Spinal cord (tissue), 10 donors: ENCODE results near the gene PCBP1. TPM values are rescaled to one million over a fixed set of nuclear protein-coding genes. Genes with fewer than 3 reads are reported as not detected.

ENCODE experiments used
- DNase-seq, 6 donors: peaks; one replicate each; pipeline versions ENCODE4 v3.0.0 to v3.0.0-alpha.2; 2013 to 2015; ENCODE audit warnings: low spot score in 6 of 6, low read depth in 4 of 6
- H3K27ac ChIP-seq: one replicate; pipeline ENCODE4 v1.5.1; 2013; ENCODE audit warnings: low read depth, low read length, control low read depth
- H3K27me3 ChIP-seq: one replicate; pipeline ENCODE4 v1.6.1; 2013; ENCODE audit warnings: low read length; ENCODE audit not compliant: control insufficient read depth, insufficient read depth
- H3K36me3 ChIP-seq: one replicate; pipeline ENCODE4 v1.6.1; 2013; ENCODE audit warnings: low read length; ENCODE audit not compliant: control insufficient read depth, insufficient read depth
- H3K4me1 ChIP-seq: one replicate; pipeline ENCODE4 v1.6.1; 2013; ENCODE audit warnings: low read length; ENCODE audit not compliant: control insufficient read depth, insufficient read depth
- H3K4me3 ChIP-seq: one replicate; pipeline ENCODE4 v1.5.1; 2013; ENCODE audit warnings: low read depth, low read length, control low read depth
- H3K9me3 ChIP-seq: one replicate; pipeline ENCODE4 v1.6.1; 2013; ENCODE audit warnings: low read length; ENCODE audit not compliant: control insufficient read depth, insufficient read depth
- WGBS: methylation state at CpG from one replicate; pipeline ENCODE4 v1.1.5; 2013; ENCODE audit warnings: missing lambda C conversion rate; ENCODE audit not compliant: insufficient coverage; 5-methylcytosine and 5-hydroxymethylcytosine counted together
- polyA plus RNA-seq, 2 donors: library from polyadenylated mRNA; unstranded; fragments of 120-200 nt; gene quantifications; one replicate each; pipeline ENCODE4 v1.2.1, GENCODE V29; 2013; ENCODE audit not compliant: insufficient read length in 2 of 2
- total RNA-seq, 2 donors: library from RNA; depleted of rRNA in 1 of 2; stranded (reverse); fragments of 120-200 nt in 1 of 2; fragments of >200 nt in 1 of 2; gene quantifications; one replicate each; pipeline versions ENCODE4 v1.2.3 to v1.2.4, GENCODE V29; 2013 to 2014
- donor health status: healthy.

Gene PCBP1
- total and polyA plus RNA-seq, 4 donors: 41.8 to 265 (median 154) TPM

- H3K27me3 ChIP-seq: no peaks in the 10 kb centered on the region
- WGBS: 33% methylated on average over 2 of the region's 5 CpGs
- H3K4me3 ChIP-seq: no peak overlapping the region
- DNase-seq: peak in 3 of 6 donors; percentile 9 to 39 (median 24)
- no peaks in the 10 kb centered on the region for H3K9me3 ChIP-seq
- H3K36me3 ChIP-seq: peaks cover 24% of the 10 kb centered on the region
- H3K27ac ChIP-seq: peak overlapping the region; percentile 69
- H3K4me1 ChIP-seq: peaks cover 10% of the 10 kb centered on the region
These were observed 13.8 kb upstream of the PCBP1 start for GRCh38 chr2:70073493-70073892.

DNA sequence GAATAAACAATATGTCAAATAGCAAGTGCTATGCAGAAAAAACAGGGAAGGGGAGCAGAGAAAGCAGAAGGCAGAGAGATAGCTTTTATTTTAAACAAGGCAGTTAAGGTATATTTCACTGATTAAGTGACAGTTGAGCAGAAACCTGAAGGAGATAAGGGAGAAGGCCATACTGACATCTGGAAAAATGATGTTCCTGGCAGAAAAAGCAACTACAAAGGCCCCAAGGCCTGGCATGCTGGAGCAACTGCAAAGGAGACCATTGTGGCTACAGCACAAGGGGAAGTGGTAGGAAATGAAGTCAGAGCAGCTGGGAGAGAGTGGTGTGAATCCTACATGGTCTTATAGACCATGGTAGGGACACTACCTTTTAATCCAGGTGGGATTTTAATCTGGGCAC, 8.9 kb upstream of the PCBP1 start:
- H3K36me3 ChIP-seq: peaks cover 45% of the 10 kb centered on the region
- no peak for DNase-seq

DNA sequence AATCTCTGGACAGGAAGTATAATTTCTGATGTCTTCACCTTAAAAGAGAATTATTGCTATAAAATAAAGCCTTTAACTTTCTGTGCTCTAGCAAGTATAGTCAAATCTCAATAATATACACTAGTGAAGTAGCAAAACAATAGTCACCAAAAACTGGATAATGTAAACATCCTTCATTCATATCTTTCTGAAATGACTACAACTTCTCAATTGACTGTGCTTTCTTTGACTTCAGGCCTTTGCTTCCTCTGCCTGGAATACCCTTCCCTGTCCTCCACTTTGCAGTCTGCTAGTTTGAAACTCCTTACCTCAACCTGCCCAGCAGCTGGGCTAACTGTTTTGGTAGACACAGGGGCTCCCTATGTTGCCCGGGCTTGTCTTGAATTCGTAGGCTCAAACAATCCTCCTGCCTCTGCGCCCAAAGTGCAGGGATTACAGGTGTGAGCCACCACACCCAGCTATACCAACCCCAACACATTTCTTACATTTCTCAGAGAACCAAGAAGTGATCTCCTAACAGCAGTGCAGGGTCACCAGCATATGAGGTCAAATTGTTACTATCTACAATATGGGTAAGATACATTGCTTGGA, 6.6 kb upstream of the PCBP1 start:
- Histone ChIP-seq H3K9me3 (no peaks in the 10 kb centered on the region), H3K27me3 (no peaks in the 10 kb centered on the region), H3K36me3 (peaks cover 36% of the 10 kb centered on the region), H3K4me1 (peaks cover 10% of the 10 kb centered on the region), H3K4me3 (no peak overlapping the region), H3K27ac (no peak overlapping the region)
- no peak for DNase-seq
- 88% methylated on average over 3 of the region's 3 CpGs for WGBS

More for the DNA sequence above, 8.9 kb upstream of the PCBP1 start:
- H3K27me3 ChIP-seq: no peaks in the 10 kb centered on the region
- no peaks in the 10 kb centered on the region for H3K9me3 ChIP-seq
- no peak overlapping the region for H3K27ac ChIP-seq
- no peak overlapping the region for H3K4me3 ChIP-seq
- H3K4me1 ChIP-seq: peaks cover 5% of the 10 kb centered on the region

- no peak overlapping the region for H3K27ac ChIP-seq
- H3K4me3 ChIP-seq: no peak overlapping the region
- 100% methylated on average over 2 of the region's 5 CpGs for WGBS
- no peak for DNase-seq
- H3K9me3 ChIP-seq: no peaks in the 10 kb centered on the region
- H3K36me3 ChIP-seq: peaks cover 36% of the 10 kb centered on the region
- no peaks in the 10 kb centered on the region for H3K27me3 ChIP-seq
- H3K4me1 ChIP-seq: peaks cover 15% of the 10 kb centered on the region
These were observed 6.1 kb upstream of the PCBP1 start for GRCh38 chr2:70081221-70081620.

- no peak for DNase-seq
- H3K27me3 ChIP-seq: no peaks in the 10 kb centered on the region
- peaks cover 16% of the 10 kb centered on the region for H3K4me1 ChIP-seq
- no peaks in the 10 kb centered on the region for H3K9me3 ChIP-seq
- no peak overlapping the region for H3K27ac ChIP-seq
- peaks cover 35% of the 10 kb centered on the region for H3K36me3 ChIP-seq
- 80% methylated on average over 2 of the region's 8 CpGs for WGBS
- no peak overlapping the region for H3K4me3 ChIP-seq
These were observed 3.7 kb upstream of the PCBP1 start for GRCh38 chr2:70083344-70084156.

- no peaks in the 10 kb centered on the region for H3K27me3 ChIP-seq
- peak overlapping the region; percentile 100 for H3K27ac ChIP-seq
- peaks cover 33% of the 10 kb centered on the region for H3K36me3 ChIP-seq
- DNase-seq: peak in 3 of 6 donors; percentile 9 to 86 (median 60)
- peaks cover 25% of the 10 kb centered on the region for H3K4me1 ChIP-seq
- no peaks in the 10 kb centered on the region for H3K9me3 ChIP-seq
- peak overlapping the region; percentile 98 for H3K4me3 ChIP-seq
- WGBS: 40% methylated on average over 3 of the region's 10 CpGs
These were observed 2.1 kb upstream of the PCBP1 start for GRCh38 chr2:70084973-70085710.

DNA sequence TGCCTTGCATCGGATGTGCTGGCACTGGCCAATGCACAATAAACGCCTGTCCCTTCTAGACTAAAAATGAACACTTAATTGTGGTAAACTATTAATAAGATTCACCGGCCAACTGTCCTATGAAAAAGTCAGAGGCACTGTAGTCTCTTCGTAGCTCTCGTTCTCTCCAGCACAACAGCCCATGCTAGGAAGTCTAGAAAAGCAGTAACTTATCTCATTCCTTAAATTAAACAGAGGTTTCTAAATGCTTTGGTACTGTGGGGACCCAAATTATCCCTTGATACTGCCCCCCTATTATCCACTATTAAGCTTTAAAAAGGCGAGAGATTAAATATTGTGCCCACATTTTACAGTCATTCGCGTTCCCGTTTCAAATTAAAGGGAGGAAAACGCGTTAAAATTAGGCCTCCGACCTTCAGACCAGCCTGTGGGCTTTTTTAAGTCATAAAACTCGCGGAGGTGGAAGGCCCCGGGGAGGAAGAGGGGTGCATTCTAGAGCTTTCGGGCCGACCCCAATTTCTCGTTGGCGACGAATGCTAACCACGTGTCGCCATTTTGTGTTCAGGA, 1.5 kb upstream of the PCBP1 start:
- peak overlapping the region; percentile 98 for H3K4me3 ChIP-seq
- peaks cover 25% of the 10 kb centered on the region for H3K4me1 ChIP-seq
- H3K27ac ChIP-seq: peak overlapping the region; percentile 100
- 9% methylated on average over 17 of the region's 22 CpGs for WGBS
- H3K36me3 ChIP-seq: peaks cover 28% of the 10 kb centered on the region
- no peaks in the 10 kb centered on the region for H3K9me3 ChIP-seq
- DNase-seq: peak in 1 of 6 donors; percentile 7
- no peaks in the 10 kb centered on the region for H3K27me3 ChIP-seq

GRCh38 chr2:70086278-70086837, 919 bp upstream of the PCBP1 start:
- DNase-seq: peak; percentile 78 to 96 (median 88)
- peaks cover 24% of the 10 kb centered on the region for H3K36me3 ChIP-seq
- under 1% methylated on average over 39 of the region's 40 CpGs for WGBS
- no peaks in the 10 kb centered on the region for H3K27me3 ChIP-seq
- peak overlapping the region; percentile 100 for H3K27ac ChIP-seq
- peak overlapping the region; percentile 98 for H3K4me3 ChIP-seq
- no peaks in the 10 kb centered on the region for H3K9me3 ChIP-seq
- peaks cover 25% of the 10 kb centered on the region for H3K4me1 ChIP-seq
